PFSK-1 (cell line): ENCODE data around the gene ATG7.

Source experiments
- FOXP2 ChIP-seq: optimal IDR thresholded peaks from 2 replicates; pipeline ENCODE3; 2011; ENCODE audit warnings: borderline replicate concordance, control low read depth, inconsistent platforms; ENCODE audit not compliant: insufficient read depth; ENCODE audit errors: extremely low read length, extremely low read depth
- POLR2AphosphoS5 ChIP-seq: IDR thresholded peaks from 2 replicates; pipeline ENCODE4 v1.6.1; 2012; ENCODE audit warnings: low read depth, mild to moderate bottlenecking, control low read depth, low read length, moderate library complexity
- REST ChIP-seq, 2 experiments: IDR thresholded peaks; 2 replicates each; pipeline versions ENCODE4 v1.6.1 to v1.8.0; 2011 to 2012; ENCODE audit warnings: low read depth in 2 of 2, low read length in 2 of 2, control low read depth in 1 of 2, inconsistent platforms in 1 of 2, mild to moderate bottlenecking in 1 of 2, moderate library complexity in 1 of 2; ENCODE audit not compliant: insufficient read depth in 1 of 2
- SIN3A ChIP-seq: IDR thresholded peaks from 2 replicates; pipeline ENCODE4 v1.6.1; 2012; ENCODE audit warnings: mild to moderate bottlenecking, low read length, moderate library complexity, borderline replicate concordance; ENCODE audit not compliant: insufficient read depth
- TAF1 ChIP-seq: IDR thresholded peaks from 2 replicates; pipeline ENCODE4 v1.6.1; 2012; ENCODE audit warnings: low read length, control low read depth, borderline replicate concordance; ENCODE audit not compliant: insufficient read depth

DNA sequence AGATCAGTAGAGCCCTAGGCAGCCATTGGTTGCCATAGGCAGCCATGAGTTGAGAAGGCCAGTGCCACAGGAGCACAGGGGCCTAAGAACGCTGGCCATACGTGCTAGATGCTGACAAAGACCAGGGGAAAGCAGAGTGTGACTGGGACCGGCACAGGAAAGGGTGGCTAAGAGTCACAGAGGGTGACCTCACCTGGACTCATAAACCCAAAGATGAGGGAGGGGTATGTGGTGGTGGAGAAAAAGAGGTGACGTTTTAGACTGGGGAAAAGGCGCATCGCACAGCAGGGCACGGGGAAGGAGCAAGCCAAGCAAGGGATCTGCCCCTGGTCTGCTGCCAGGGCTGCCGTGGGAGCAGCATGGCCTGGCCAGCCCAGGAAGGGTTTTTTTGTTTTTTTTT, 249.0 kb downstream of the ATG7 start:
- TF ChIP-seq TAF1: no peak
- no peak for TF ChIP-seq POLR2AphosphoS5
- TF ChIP-seq REST (IDR thresholded peaks at IDR 0.05; ENCODE audit: insufficient read depth in 1 of 2, low read depth in 2 of 2, low read length in 2 of 2): no peak
- no peak for TF ChIP-seq SIN3A
- TF ChIP-seq FOXP2: no peak
